Mesodermal cell (in vitro differentiated cells): ENCODE data around the gene ZC3H12D.
A peak's percentile ranks its signal among the peaks of the same experiment; 100 is the strongest.

ENCODE experiments used
- H3K27ac ChIP-seq: 2 replicates; pipeline ENCODE4 v1.7.0; 2013; ENCODE audit warnings: mild to moderate bottlenecking, low read depth, low read length, moderate library complexity; ENCODE audit not compliant: severe bottlenecking
- H3K36me3 ChIP-seq: 2 replicates; pipeline ENCODE4 v1.7.1; 2013; ENCODE audit warnings: mild to moderate bottlenecking, low read length, moderate library complexity; ENCODE audit not compliant: control insufficient read depth, insufficient read depth
- H3K4me1 ChIP-seq: one replicate; pipeline ENCODE4 v1.7.1; 2013; ENCODE audit warnings: mild to moderate bottlenecking, low read length; ENCODE audit not compliant: insufficient read depth, control insufficient read depth, poor library complexity, severe bottlenecking
- H3K4me3 ChIP-seq: 2 replicates; pipeline ENCODE4 v1.7.0; 2013; ENCODE audit warnings: low read length, control low read depth, mild to moderate bottlenecking; ENCODE audit not compliant: insufficient read depth, poor library complexity, severe bottlenecking; ENCODE audit errors: extremely low read depth
- H3K9me3 ChIP-seq: 2 replicates; pipeline ENCODE4 v1.7.1; 2013; ENCODE audit warnings: mild to moderate bottlenecking, low read length, moderate library complexity; ENCODE audit not compliant: control insufficient read depth
- WGBS, 2 experiments: methylation state at CpG; one replicate each; pipeline ENCODE4 v1.1.5; 2013; ENCODE audit warnings: missing lambda C conversion rate in 2 of 2; ENCODE audit not compliant: insufficient coverage in 2 of 2; 5-methylcytosine and 5-hydroxymethylcytosine counted together

Gene ZC3H12D

GRCh38 chr6:149429427-149430360 is 55.1 kb downstream of the ZC3H12D start:
- H3K4me3 ChIP-seq: no peak overlapping the region
- no peaks in the 10 kb centered on the region for H3K4me1 ChIP-seq
- 91 to 92% methylated on average over 16 to 20 of the region's 26 CpGs for WGBS, 2 experiments
- H3K27ac ChIP-seq: no peak overlapping the region
- H3K36me3 ChIP-seq: no peaks in the 10 kb centered on the region
- no peaks in the 10 kb centered on the region for H3K9me3 ChIP-seq

- Histone ChIP-seq H3K4me3 (no peak overlapping the region), H3K4me1 (no peaks in the 10 kb centered on the region), H3K27ac (no peak overlapping the region), H3K9me3 (no peaks in the 10 kb centered on the region), H3K36me3 (no peaks in the 10 kb centered on the region)
- 83 to 98% methylated on average over 4 of the region's 4 CpGs for WGBS, 2 experiments
These were observed 56.2 kb downstream of the ZC3H12D start for GRCh38 chr6:149428606-149429005.

- Histone ChIP-seq H3K27ac (no peak overlapping the region), H3K9me3 (no peaks in the 10 kb centered on the region), H3K4me3 (no peak overlapping the region), H3K36me3 (no peaks in the 10 kb centered on the region), H3K4me1 (no peaks in the 10 kb centered on the region)
- WGBS, 2 experiments: 86 to 97% methylated on average over 3 to 5 of the region's 5 CpGs
These were observed 59.1 kb downstream of the ZC3H12D start for GRCh38 chr6:149425754-149426153.

- WGBS, 2 experiments: 94 to 100% methylated on average over 6 to 7 of the region's 8 CpGs
- H3K9me3 ChIP-seq: no peaks in the 10 kb centered on the region
These were observed 59.6 kb downstream of the ZC3H12D start for GRCh38 chr6:149425224-149425623.

GRCh38 chr6:149423964-149424440 is 60.8 kb downstream of the ZC3H12D start:
- 54 to 60% methylated on average over 6 to 7 of the region's 7 CpGs for WGBS, 2 experiments

More at GRCh38 chr6:149425224-149425623, 59.6 kb downstream of the ZC3H12D start:
- Histone ChIP-seq H3K4me3 (no peak overlapping the region), H3K4me1 (no peaks in the 10 kb centered on the region), H3K27ac (no peak overlapping the region), H3K36me3 (no peaks in the 10 kb centered on the region)

GRCh38 chr6:149422581-149422980 is 62.2 kb downstream of the ZC3H12D start:
- no peak overlapping the region for H3K4me3 ChIP-seq
- no peaks in the 10 kb centered on the region for H3K36me3 ChIP-seq
- H3K9me3 ChIP-seq: no peaks in the 10 kb centered on the region
- H3K4me1 ChIP-seq: no peaks in the 10 kb centered on the region
- 98 to 100% methylated on average over 3 to 4 of the region's 4 CpGs for WGBS, 2 experiments
- no peak overlapping the region for H3K27ac ChIP-seq

More at GRCh38 chr6:149423964-149424440, 60.8 kb downstream of the ZC3H12D start:
- Histone ChIP-seq H3K9me3 (no peaks in the 10 kb centered on the region), H3K4me1 (no peaks in the 10 kb centered on the region), H3K36me3 (no peaks in the 10 kb centered on the region), H3K27ac (peak overlapping the region; percentile 36), H3K4me3 (no peak overlapping the region)

- Histone ChIP-seq H3K4me1 (no peaks in the 10 kb centered on the region), H3K4me3 (no peak overlapping the region), H3K36me3 (no peaks in the 10 kb centered on the region), H3K9me3 (no peaks in the 10 kb centered on the region), H3K27ac (no peak overlapping the region)
- 87 to 100% methylated on average over 2 of the region's 5 CpGs for WGBS, 2 experiments
These were observed 63.7 kb downstream of the ZC3H12D start for GRCh38 chr6:149421132-149421531.

GRCh38 chr6:149419696-149420404 is 65.0 kb downstream of the ZC3H12D start:
- Histone ChIP-seq H3K9me3 (no peaks in the 10 kb centered on the region), H3K4me1 (no peaks in the 10 kb centered on the region), H3K27ac (no peak overlapping the region), H3K4me3 (no peak overlapping the region), H3K36me3 (peaks cover 7% of the 10 kb centered on the region)
- WGBS, 2 experiments: 95 to 97% methylated on average over 7 to 12 of the region's 13 CpGs

- Histone ChIP-seq H3K9me3 (no peaks in the 10 kb centered on the region), H3K27ac (no peak overlapping the region), H3K36me3 (peaks cover 29% of the 10 kb centered on the region), H3K4me1 (no peaks in the 10 kb centered on the region), H3K4me3 (no peak overlapping the region)
- 90 to 100% methylated on average over 1 to 2 of the region's 4 CpGs for WGBS, 2 experiments
These were observed 70.0 kb downstream of the ZC3H12D start for GRCh38 chr6:149414821-149415220.

- Histone ChIP-seq H3K27ac (no peak overlapping the region), H3K4me1 (no peaks in the 10 kb centered on the region), H3K4me3 (no peak overlapping the region), H3K36me3 (peaks cover 37% of the 10 kb centered on the region), H3K9me3 (no peaks in the 10 kb centered on the region)
- WGBS, 2 experiments: 86 to 100% methylated on average over 2 to 3 of the region's 4 CpGs
These were observed 70.8 kb downstream of the ZC3H12D start for GRCh38 chr6:149414009-149414408.
